ENCODE measurements around the gene CCDC6. TPM values are rescaled to one million over a fixed set of nuclear protein-coding genes. Genes with fewer than 3 reads are reported as not detected.

CCDC6 gene
- total RNA-seq, 1 experiment from 2014 or later = 58.4 TPM

DNA sequence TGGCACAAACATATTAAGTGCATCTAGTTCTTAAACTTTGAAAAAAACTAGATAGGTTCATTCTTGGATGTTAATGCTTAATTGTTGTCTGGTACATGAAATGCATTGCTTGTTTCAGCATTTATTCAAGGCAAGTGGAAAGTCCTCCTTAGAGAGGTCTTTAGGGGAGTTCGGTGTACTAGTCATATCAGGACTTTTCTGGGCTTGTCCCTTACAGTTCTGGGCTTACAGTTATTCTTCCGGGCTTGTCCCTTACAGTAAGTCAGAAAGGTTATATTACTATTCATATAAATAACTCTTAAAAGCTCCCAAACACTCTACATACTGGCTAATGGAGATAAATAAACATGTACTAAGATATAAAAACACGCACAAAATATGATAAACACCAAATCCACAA lies 91.5 kb downstream of the CCDC6 start:
- H3K9ac ChIP-seq (ENCODE audit: extremely low read depth, insufficient read length, low read length) = no peak overlapping the region
- no peak overlapping the region for H3K4me2 ChIP-seq (ENCODE audit: insufficient read depth, insufficient read length, low read length)
- H2BK120ac ChIP-seq (ENCODE audit: low read depth, low read length, poor library complexity, severe bottlenecking) = no peak overlapping the region
- no peak for DNase-seq
- no peak overlapping the region for H3K14ac ChIP-seq (ENCODE audit: insufficient read depth, low read length)
- no peak overlapping the region for H2AK5ac ChIP-seq (ENCODE audit: insufficient read length, low read length)
- peak overlapping the region in 1 of 3 experiments; percentile 30; a peak in 2 of 7 replicates for H3K27ac Mint-ChIP-seq
- no peak overlapping the region for H4K8ac ChIP-seq (replicated peaks; ENCODE audit: insufficient read length, low read depth, low read length)
- H3K23me2 ChIP-seq (ENCODE audit: insufficient read length, low read depth, low read length, poor library complexity, severe bottlenecking) = no peaks in the 10 kb centered on the region
- no peaks in the 10 kb centered on the region for H4K20me1 ChIP-seq (ENCODE audit: control insufficient read depth, insufficient read depth, insufficient read length)
- TF ChIP-seq, protein P1, sequence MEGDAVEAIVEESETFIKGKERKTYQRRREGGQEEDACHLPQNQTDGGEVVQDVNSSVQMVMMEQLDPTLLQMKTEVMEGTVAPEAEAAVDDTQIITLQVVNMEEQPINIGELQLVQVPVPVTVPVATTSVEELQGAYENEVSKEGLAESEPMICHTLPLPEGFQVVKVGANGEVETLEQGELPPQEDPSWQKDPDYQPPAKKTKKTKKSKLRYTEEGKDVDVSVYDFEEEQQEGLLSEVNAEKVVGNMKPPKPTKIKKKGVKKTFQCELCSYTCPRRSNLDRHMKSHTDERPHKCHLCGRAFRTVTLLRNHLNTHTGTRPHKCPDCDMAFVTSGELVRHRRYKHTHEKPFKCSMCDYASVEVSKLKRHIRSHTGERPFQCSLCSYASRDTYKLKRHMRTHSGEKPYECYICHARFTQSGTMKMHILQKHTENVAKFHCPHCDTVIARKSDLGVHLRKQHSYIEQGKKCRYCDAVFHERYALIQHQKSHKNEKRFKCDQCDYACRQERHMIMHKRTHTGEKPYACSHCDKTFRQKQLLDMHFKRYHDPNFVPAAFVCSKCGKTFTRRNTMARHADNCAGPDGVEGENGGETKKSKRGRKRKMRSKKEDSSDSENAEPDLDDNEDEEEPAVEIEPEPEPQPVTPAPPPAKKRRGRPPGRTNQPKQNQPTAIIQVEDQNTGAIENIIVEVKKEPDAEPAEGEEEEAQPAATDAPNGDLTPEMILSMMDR (conservative IDR thresholded peaks at IDR 0.05) = no peak
- no peak overlapping the region for H3K4ac ChIP-seq (ENCODE audit: low read depth, low read length)
- H3K27me3 ChIP-seq (ENCODE audit: insufficient read depth, low read length) = no peaks in the 10 kb centered on the region
- H3K56ac ChIP-seq (ENCODE audit: insufficient read length, low read depth, low read length) = no peak overlapping the region
- H3K36me3 Mint-ChIP-seq (ENCODE audit: insufficient read depth in 1 of 3, low read depth in 3 of 3) = peaks cover 42 to 56% (median 47%) of the 10 kb centered on the region in 3 experiments
- no peak overlapping the region for H2BK20ac ChIP-seq (ENCODE audit: low read depth, low read length, poor library complexity, severe bottlenecking)
- no CpG with 5 or more reads among the region's 3 CpGs for WGBS (ENCODE audit: extremely low coverage, insufficient read length, low lambda C conversion rate)
- H3T11ph ChIP-seq (ENCODE audit: low read length) = no peak overlapping the region
- H3K27ac ChIP-seq (ENCODE audit: insufficient read length, low read depth, low read length) = no peak overlapping the region
- H3K18ac ChIP-seq (ENCODE audit: insufficient read length, low read depth, low read length) = no peak overlapping the region
- no peak overlapping the region for H3K23ac ChIP-seq (ENCODE audit: insufficient read length, low read depth, low read length)
- no peak overlapping the region for H2BK5ac ChIP-seq (ENCODE audit: insufficient read length, low read length)
- H3K4me1 ChIP-seq (ENCODE audit: insufficient read depth, low read length) = no peaks in the 10 kb centered on the region
- H3K9me3 ChIP-seq (ENCODE audit: control insufficient read depth, low read depth, low read length) = no peaks in the 10 kb centered on the region
- no peak overlapping the region for H4K5ac ChIP-seq (ENCODE audit: insufficient read length, low read depth, low read length)
- 0 out of 2 replicates have a peak, but pooled peaks cover 3% of the 10 kb centered on the region for H3K79me2 ChIP-seq (ENCODE audit: insufficient read depth, low read length)
- no peak overlapping the region for H3K4me3 Mint-ChIP-seq
- H3K27me3 Mint-ChIP-seq (ENCODE audit: low read depth) = no peaks in the 10 kb centered on the region
- no peak overlapping the region for H2BK12ac ChIP-seq (ENCODE audit: insufficient read length, low read depth, low read length)
- H2BK15ac ChIP-seq (ENCODE audit: low read depth, low read length) = no peak overlapping the region
- H4K91ac ChIP-seq (ENCODE audit: insufficient read length, low read depth, low read length) = no peak overlapping the region
- peaks cover 0 to 4% of the 10 kb centered on the region in 2 experiments; a peak in 2 of 5 replicates for H3K9me3 Mint-ChIP-seq
- H3K79me1 ChIP-seq (ENCODE audit: insufficient read depth, low read depth, low read length, poor library complexity, severe bottlenecking) = no peaks in the 10 kb centered on the region
- no peak overlapping the region for H2AFZ ChIP-seq (ENCODE audit: low read length)
- peaks cover 4 to 5% of the 10 kb centered on the region in 2 experiments for H3K4me1 Mint-ChIP-seq
